ENCODE results near the gene RXFP4.

The RXFP4 gene

GRCh38 chr1:155964193-155964592 is 22.8 kb downstream of the RXFP4 start:
- Mint-ChIP-seq H3K27me3 (no peaks in the 10 kb centered on the region), H3K4me1 (peaks cover 35% of the 10 kb centered on the region), H3K27ac (peak overlapping the region; percentile 35), H3K4me3 (no peak overlapping the region), H3K9me3 (no peaks in the 10 kb centered on the region), H3K36me3 (peaks cover 7% of the 10 kb centered on the region)

GRCh38 chr1:155966135-155966534 is 24.7 kb downstream of the RXFP4 start:
- peak overlapping the region; percentile 59 for H3K27ac Mint-ChIP-seq
- H3K4me1 Mint-ChIP-seq = peaks cover 55% of the 10 kb centered on the region
- H3K27me3 Mint-ChIP-seq = no peaks in the 10 kb centered on the region
- H3K4me3 Mint-ChIP-seq = peak overlapping the region; percentile 36
- H3K9me3 Mint-ChIP-seq = no peaks in the 10 kb centered on the region
- peaks cover 12% of the 10 kb centered on the region for H3K36me3 Mint-ChIP-seq

- peaks cover 61% of the 10 kb centered on the region for H3K4me1 Mint-ChIP-seq
- no peaks in the 10 kb centered on the region for H3K9me3 Mint-ChIP-seq
- no peaks in the 10 kb centered on the region for H3K27me3 Mint-ChIP-seq
- H3K27ac Mint-ChIP-seq = peak overlapping the region; percentile 81
- peaks cover 13% of the 10 kb centered on the region for H3K36me3 Mint-ChIP-seq
- H3K4me3 Mint-ChIP-seq = peak overlapping the region; percentile 70
These were observed 25.3 kb downstream of the RXFP4 start for GRCh38 chr1:155966750-155967149.

- H3K4me3 Mint-ChIP-seq = peak overlapping the region; percentile 79
- H3K27me3 Mint-ChIP-seq = no peaks in the 10 kb centered on the region
- H3K36me3 Mint-ChIP-seq = peaks cover 13% of the 10 kb centered on the region
- H3K4me1 Mint-ChIP-seq = peaks cover 68% of the 10 kb centered on the region
- no peaks in the 10 kb centered on the region for H3K9me3 Mint-ChIP-seq
- H3K27ac Mint-ChIP-seq = peak overlapping the region; percentile 93
These were observed 26.1 kb downstream of the RXFP4 start for GRCh38 chr1:155967341-155968050.

- H3K27me3 Mint-ChIP-seq = no peaks in the 10 kb centered on the region
- no peaks in the 10 kb centered on the region for H3K9me3 Mint-ChIP-seq
- peak overlapping the region; percentile 93 for H3K27ac Mint-ChIP-seq
- peaks cover 16% of the 10 kb centered on the region for H3K36me3 Mint-ChIP-seq
- H3K4me1 Mint-ChIP-seq = peaks cover 70% of the 10 kb centered on the region
- peak overlapping the region; percentile 79 for H3K4me3 Mint-ChIP-seq
These were observed 26.6 kb downstream of the RXFP4 start for GRCh38 chr1:155968051-155968400.

GRCh38 chr1:155968670-155969069 is 27.2 kb downstream of the RXFP4 start:
- peaks cover 76% of the 10 kb centered on the region for H3K4me1 Mint-ChIP-seq
- no peaks in the 10 kb centered on the region for H3K9me3 Mint-ChIP-seq
- peaks cover 16% of the 10 kb centered on the region for H3K36me3 Mint-ChIP-seq

GRCh38 chr1:155969377-155969791 is 27.9 kb downstream of the RXFP4 start:
- H3K27me3 Mint-ChIP-seq = no peaks in the 10 kb centered on the region
- peak overlapping the region; percentile 62 for H3K4me3 Mint-ChIP-seq
- H3K9me3 Mint-ChIP-seq = no peaks in the 10 kb centered on the region
- H3K27ac Mint-ChIP-seq = peak overlapping the region; percentile 90
- H3K4me1 Mint-ChIP-seq = peaks cover 83% of the 10 kb centered on the region
- peaks cover 13% of the 10 kb centered on the region for H3K36me3 Mint-ChIP-seq

More at GRCh38 chr1:155968670-155969069, 27.2 kb downstream of the RXFP4 start:
- peak overlapping the region; percentile 90 for H3K27ac Mint-ChIP-seq
- H3K4me3 Mint-ChIP-seq = peak overlapping the region; percentile 47
- no peaks in the 10 kb centered on the region for H3K27me3 Mint-ChIP-seq

GRCh38 chr1:155970531-155971167 is 29.2 kb downstream of the RXFP4 start:
- peaks cover 96% of the 10 kb centered on the region for H3K4me1 Mint-ChIP-seq
- H3K27me3 Mint-ChIP-seq = no peaks in the 10 kb centered on the region
- peak overlapping the region; percentile 62 for H3K4me3 Mint-ChIP-seq
- no peaks in the 10 kb centered on the region for H3K9me3 Mint-ChIP-seq
- peaks cover 13% of the 10 kb centered on the region for H3K36me3 Mint-ChIP-seq
- peak overlapping the region; percentile 89 for H3K27ac Mint-ChIP-seq

GRCh38 chr1:155971910-155972809 is 30.7 kb downstream of the RXFP4 start:
- Mint-ChIP-seq H3K9me3 (no peaks in the 10 kb centered on the region), H3K36me3 (peaks cover 18% of the 10 kb centered on the region), H3K4me3 (peak overlapping the region; percentile 82), H3K4me1 (peaks cover 97% of the 10 kb centered on the region), H3K27me3 (no peaks in the 10 kb centered on the region), H3K27ac (peak overlapping the region; percentile 87)

GRCh38 chr1:155973723-155974122 is 32.3 kb downstream of the RXFP4 start:
- Mint-ChIP-seq H3K4me1 (peaks cover 81% of the 10 kb centered on the region), H3K4me3 (peak overlapping the region; percentile 93), H3K9me3 (no peaks in the 10 kb centered on the region), H3K36me3 (peaks cover 20% of the 10 kb centered on the region), H3K27me3 (no peaks in the 10 kb centered on the region), H3K27ac (peak overlapping the region; percentile 87)

GRCh38 chr1:155974208-155975115 is 33.0 kb downstream of the RXFP4 start:
- peak overlapping the region; percentile 92 for H3K27ac Mint-ChIP-seq
- peaks cover 16% of the 10 kb centered on the region for H3K36me3 Mint-ChIP-seq
- peak overlapping the region; percentile 93 for H3K4me3 Mint-ChIP-seq
- H3K9me3 Mint-ChIP-seq = no peaks in the 10 kb centered on the region
- peaks cover 78% of the 10 kb centered on the region for H3K4me1 Mint-ChIP-seq
- no peaks in the 10 kb centered on the region for H3K27me3 Mint-ChIP-seq

- H3K36me3 Mint-ChIP-seq = peaks cover 11% of the 10 kb centered on the region
- H3K27ac Mint-ChIP-seq = peak overlapping the region; percentile 92
- no peaks in the 10 kb centered on the region for H3K9me3 Mint-ChIP-seq
- peaks cover 78% of the 10 kb centered on the region for H3K4me1 Mint-ChIP-seq
- peak overlapping the region; percentile 93 for H3K4me3 Mint-ChIP-seq
- no peaks in the 10 kb centered on the region for H3K27me3 Mint-ChIP-seq
These were observed 34.1 kb downstream of the RXFP4 start for GRCh38 chr1:155975375-155976061.

GRCh38 chr1:155976062-155976912 is 34.8 kb downstream of the RXFP4 start:
- H3K27me3 Mint-ChIP-seq = no peaks in the 10 kb centered on the region
- peaks cover 78% of the 10 kb centered on the region for H3K4me1 Mint-ChIP-seq
- peak overlapping the region; percentile 92 for H3K27ac Mint-ChIP-seq
- H3K9me3 Mint-ChIP-seq = no peaks in the 10 kb centered on the region
- H3K36me3 Mint-ChIP-seq = peaks cover 11% of the 10 kb centered on the region
- H3K4me3 Mint-ChIP-seq = peak overlapping the region; percentile 93
